C4-2B (cell line): Measurements from ENCODE around the gene SRPK1.

Experiments used
- ZFX ChIP-seq: fragments of 450-650 bp; IDR thresholded peaks from 2 replicates; pipeline ENCODE4 v1.6.1; 2017
- TF ChIP-seq, protein P1 (sequence below): fragments of 450-650 bp; conservative IDR thresholded peaks from 2 replicates; pipeline ENCODE4 v1.5.1; 2017; ENCODE audit warnings: mild to moderate bottlenecking

DNA sequence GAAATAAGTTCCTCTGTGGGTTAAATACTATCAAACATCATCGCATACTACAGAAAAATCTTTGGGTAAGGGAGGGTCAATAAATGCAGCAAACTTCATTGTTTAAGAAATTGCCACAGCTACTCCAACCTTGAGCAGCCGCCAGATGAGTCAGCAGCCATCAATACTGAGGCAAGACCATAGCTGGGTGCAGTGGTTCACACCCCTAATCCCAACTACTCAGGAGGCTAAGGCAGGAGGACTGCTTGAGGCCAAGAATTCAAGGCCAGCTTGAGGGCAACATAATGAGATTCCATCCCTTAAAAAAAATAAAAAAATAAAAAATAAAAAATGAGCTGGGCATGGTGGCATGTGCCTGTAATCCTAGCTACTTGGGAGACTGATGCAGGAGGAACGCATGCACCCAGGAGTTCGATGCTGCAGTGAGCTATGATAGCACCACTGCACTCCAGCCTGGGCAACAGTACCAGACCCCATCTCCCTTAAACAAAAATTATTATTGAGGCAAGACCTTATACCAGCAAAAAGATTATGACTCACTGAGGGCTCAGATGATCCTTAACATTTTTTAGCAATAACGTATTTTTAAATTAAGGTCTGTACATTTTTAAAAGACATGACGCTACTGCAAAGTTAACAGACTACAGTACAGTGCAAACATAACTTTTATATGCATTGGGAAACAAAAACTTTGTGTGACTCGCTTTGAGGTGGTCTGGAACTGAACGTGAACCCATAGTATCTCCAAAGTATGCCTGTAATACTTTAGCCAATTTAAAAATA is 8.8 kb downstream of the SRPK1 start:
- TF ChIP-seq, protein P1, sequence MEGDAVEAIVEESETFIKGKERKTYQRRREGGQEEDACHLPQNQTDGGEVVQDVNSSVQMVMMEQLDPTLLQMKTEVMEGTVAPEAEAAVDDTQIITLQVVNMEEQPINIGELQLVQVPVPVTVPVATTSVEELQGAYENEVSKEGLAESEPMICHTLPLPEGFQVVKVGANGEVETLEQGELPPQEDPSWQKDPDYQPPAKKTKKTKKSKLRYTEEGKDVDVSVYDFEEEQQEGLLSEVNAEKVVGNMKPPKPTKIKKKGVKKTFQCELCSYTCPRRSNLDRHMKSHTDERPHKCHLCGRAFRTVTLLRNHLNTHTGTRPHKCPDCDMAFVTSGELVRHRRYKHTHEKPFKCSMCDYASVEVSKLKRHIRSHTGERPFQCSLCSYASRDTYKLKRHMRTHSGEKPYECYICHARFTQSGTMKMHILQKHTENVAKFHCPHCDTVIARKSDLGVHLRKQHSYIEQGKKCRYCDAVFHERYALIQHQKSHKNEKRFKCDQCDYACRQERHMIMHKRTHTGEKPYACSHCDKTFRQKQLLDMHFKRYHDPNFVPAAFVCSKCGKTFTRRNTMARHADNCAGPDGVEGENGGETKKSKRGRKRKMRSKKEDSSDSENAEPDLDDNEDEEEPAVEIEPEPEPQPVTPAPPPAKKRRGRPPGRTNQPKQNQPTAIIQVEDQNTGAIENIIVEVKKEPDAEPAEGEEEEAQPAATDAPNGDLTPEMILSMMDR = no peak
- TF ChIP-seq ZFX = no peak
